Activated CD8-positive, alpha-beta T cell treated with anti-CD3 and anti-CD28 coated beads for 36 hours (primary cell): ENCODE results near the gene LRP1. TPM values are rescaled to one million over a fixed set of nuclear protein-coding genes. Genes with fewer than 3 reads are reported as not detected.
A peak's percentile ranks its signal among the peaks of the same experiment; 100 is the strongest.

Experiments
- ATAC-seq: fragments of 200-7000 bp; cut with Tn5 transposase; one replicate; pipeline ENCODE4 v1.10.0; 2021; ENCODE audit warnings: mild to moderate bottlenecking, moderate library complexity
- CTCF ChIA-PET: fragments of 350-600 bp; sonication (Branson Sonifier 250); formaldehyde crosslinking; loops from one replicate; lab custom pipeline; 2021; ENCODE audit warnings: antibody characterized with exemption; lab: Charles Lee
- POLR2A ChIA-PET: fragments of 350-600 bp; sonication (Branson Sonifier 250); formaldehyde crosslinking; loops from one replicate; lab custom pipeline; 2021; ENCODE audit warnings: antibody characterized with exemption; lab: Charles Lee
- DNase-seq: peaks from one replicate; pipeline ENCODE4 v3.0.0-alpha.2; 2020
- H3K27ac Mint-ChIP-seq: one replicate; pipeline ENCODE4 v1.8.0; 2021; ENCODE audit warnings: mild to moderate bottlenecking, mixed read lengths
- H3K27me3 Mint-ChIP-seq: one replicate; pipeline ENCODE4 v1.8.0; 2021; ENCODE audit warnings: mixed read lengths
- H3K36me3 Mint-ChIP-seq: one replicate; pipeline ENCODE4 v1.8.0; 2021; ENCODE audit warnings: low read depth, mixed read lengths
- H3K4me1 Mint-ChIP-seq: one replicate; pipeline ENCODE4 v1.8.0; 2021; ENCODE audit warnings: low read depth, mixed read lengths
- H3K4me3 Mint-ChIP-seq: one replicate; pipeline ENCODE4 v1.8.0; 2021; ENCODE audit warnings: mild to moderate bottlenecking, moderate library complexity, mixed read lengths
- H3K9me3 Mint-ChIP-seq: one replicate; pipeline ENCODE4 v1.8.0; 2021; ENCODE audit warnings: mixed read lengths
- intact Hi-C: fragments of 100-400 bp; cut with micrococcal nuclease; formaldehyde crosslinking; loops from one replicate; pipeline ENCODE4 v1.10.0; 2022
- total RNA-seq, 2 experiments: library from RNA; stranded (reverse); gene quantifications; one replicate each; pipeline ENCODE4 v1.2.3, GENCODE V29; 2021
- TF ChIP-seq, protein P1 (sequence below): fragments of 200-600 bp; IDR thresholded peaks from one replicate; pipeline ENCODE4 v1.8.0; 2022; ENCODE audit warnings: antibody characterized with exemption, mild to moderate bottlenecking

LRP1 gene
- total RNA-seq, 2 experiments from 2014 or later = 1.5 to 1.9 TPM

DNA sequence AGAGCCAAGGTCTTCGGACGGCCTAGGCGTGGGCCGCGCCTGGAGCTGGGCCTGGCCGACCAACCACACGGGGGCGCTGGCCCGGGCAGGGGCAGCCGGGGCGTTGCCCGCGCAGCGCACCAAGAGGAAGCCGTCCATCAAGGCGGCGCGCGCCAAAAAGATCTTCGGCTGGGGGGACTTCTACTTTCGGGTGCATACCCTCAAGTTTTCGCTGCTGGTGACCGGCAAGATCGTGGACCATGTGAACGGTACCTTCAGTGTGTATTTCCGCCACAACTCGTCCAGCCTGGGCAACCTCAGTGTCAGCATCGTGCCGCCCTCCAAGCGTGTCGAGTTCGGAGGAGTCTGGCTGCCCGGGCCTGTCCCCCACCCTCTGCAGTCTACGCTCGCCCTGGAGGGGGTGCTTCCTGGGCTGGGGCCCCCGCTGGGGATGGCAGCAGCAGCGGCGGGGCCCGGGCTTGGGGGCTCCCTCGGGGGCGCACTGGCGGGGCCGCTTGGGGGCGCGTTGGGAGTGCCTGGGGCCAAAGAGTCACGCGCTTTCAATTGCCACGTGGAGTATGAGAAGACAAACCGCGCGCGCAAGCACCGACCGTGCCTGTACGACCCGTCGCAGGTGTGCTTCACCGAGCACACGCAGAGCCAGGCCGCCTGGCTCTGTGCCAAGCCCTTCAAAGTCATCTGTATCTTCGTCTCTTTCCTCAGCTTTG, 96.8 kb downstream of the LRP1 start:
- peak; percentile 76 for DNase-seq
- ChIA-PET POLR2A (interaction anchor here (0.9 to 12.7 kb wide), 3 partner anchors 11 to 237 kb away, joined by 3 to 238 read pairs (median 4); a partner anchor contains a TSS), CTCF (interaction anchor here (0.9 to 13.6 kb wide), 5 partner anchors 9 to 234 kb away, joined by 3 to 431 read pairs (median 4); partner anchors contain the start of gene NXPH4)
- Mint-ChIP-seq H3K36me3 (peaks cover 8% of the 10 kb centered on the region), H3K9me3 (no peaks in the 10 kb centered on the region), H3K4me3 (peak overlapping the region; percentile 53), H3K27me3 (peaks cover 61% of the 10 kb centered on the region), H3K27ac (no peak overlapping the region), H3K4me1 (peaks cover 64% of the 10 kb centered on the region)
- TF ChIP-seq, protein P1, sequence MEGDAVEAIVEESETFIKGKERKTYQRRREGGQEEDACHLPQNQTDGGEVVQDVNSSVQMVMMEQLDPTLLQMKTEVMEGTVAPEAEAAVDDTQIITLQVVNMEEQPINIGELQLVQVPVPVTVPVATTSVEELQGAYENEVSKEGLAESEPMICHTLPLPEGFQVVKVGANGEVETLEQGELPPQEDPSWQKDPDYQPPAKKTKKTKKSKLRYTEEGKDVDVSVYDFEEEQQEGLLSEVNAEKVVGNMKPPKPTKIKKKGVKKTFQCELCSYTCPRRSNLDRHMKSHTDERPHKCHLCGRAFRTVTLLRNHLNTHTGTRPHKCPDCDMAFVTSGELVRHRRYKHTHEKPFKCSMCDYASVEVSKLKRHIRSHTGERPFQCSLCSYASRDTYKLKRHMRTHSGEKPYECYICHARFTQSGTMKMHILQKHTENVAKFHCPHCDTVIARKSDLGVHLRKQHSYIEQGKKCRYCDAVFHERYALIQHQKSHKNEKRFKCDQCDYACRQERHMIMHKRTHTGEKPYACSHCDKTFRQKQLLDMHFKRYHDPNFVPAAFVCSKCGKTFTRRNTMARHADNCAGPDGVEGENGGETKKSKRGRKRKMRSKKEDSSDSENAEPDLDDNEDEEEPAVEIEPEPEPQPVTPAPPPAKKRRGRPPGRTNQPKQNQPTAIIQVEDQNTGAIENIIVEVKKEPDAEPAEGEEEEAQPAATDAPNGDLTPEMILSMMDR = peak; percentile 72
- peak; percentile 26 for ATAC-seq
- intact Hi-C loops = no loop called here

DNA sequence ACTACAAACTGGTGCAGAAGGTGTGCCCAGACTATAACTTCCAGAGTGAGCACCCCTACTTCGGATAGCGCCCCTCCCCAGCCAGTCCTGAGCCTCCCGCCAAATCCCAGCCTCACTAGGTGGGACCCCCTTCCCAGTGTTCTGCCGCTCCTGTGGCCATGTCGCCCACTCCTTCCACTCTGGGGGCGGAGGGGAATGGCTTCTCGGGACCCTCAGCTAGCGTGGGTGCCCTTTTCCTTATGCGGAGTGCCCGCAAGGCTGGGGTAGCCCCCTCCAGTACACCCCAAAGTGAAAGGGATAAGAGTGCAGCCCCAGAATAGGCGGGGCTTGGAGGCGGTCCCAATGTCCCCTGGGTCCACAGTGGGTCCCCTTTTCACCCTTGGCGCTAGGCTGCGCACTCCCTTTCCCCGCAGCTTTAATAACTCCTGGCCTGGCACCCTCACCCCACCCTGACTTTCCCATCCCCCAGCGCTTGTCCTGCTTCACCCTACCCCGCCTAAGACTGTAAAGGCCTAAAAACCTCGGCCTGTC, 97.5 kb downstream of the LRP1 start:
- no peak for DNase-seq
- TF ChIP-seq, protein P1 = no peak
- peak overlapping the region; percentile 53 for H3K4me3 Mint-ChIP-seq
- ChIA-PET POLR2A (interaction anchor here (0.6 to 12.7 kb wide), 4 partner anchors 12 to 261 kb away, joined by 3 to 238 read pairs (median 4); a partner anchor contains a TSS), CTCF (interaction anchor here (0.9 to 13.6 kb wide), 4 partner anchors 9 to 233 kb away, joined by 3 to 431 read pairs (median 112); partner anchors contain the start of genes GLI1, NXPH4 and STAT6)
- peaks cover 67% of the 10 kb centered on the region for H3K4me1 Mint-ChIP-seq
- peaks cover 15% of the 10 kb centered on the region for H3K36me3 Mint-ChIP-seq
- H3K27me3 Mint-ChIP-seq = peaks cover 58% of the 10 kb centered on the region
- no peaks in the 10 kb centered on the region for H3K9me3 Mint-ChIP-seq
- intact Hi-C loops = no loop called here
- peak overlapping the region; percentile 40 for H3K27ac Mint-ChIP-seq
- no peak for ATAC-seq

DNA sequence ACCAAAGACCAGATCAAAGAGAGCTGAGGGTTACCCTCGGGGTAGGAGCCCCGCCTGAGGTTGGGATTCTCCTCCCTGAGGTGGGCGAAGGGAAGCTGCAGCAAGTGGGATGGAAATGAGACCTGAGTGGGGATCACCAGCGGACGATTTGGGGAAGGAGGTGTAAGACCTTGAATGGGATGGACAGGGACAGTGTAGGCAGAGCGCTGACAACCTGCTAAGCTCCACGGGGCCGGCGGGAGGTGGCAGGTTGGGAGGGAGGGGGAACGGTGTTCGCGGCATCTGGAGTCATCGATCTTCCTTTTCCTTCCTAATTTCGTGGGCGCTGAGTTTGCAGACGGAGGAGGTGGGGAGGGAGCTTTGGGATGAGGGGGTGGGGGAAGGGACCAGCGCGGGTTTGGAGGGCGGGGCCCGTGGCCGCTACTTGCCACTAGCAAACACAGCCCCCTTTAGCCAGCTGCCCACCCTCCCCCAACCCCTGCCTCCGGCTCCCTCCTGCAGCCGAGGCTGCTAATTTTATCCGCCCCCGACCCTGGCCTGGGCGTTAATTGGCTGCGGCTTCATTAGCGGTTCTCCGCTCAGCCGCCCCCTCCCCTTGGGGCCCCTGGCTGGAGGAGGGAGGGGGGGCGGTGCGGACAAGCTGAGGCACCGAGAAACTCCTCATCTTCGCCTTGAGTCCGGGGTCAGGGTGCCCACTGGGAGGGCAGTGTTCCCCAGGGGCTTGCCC, 98.5 kb downstream of the LRP1 start:
- CTCF ChIA-PET = interaction anchor here (0.7 to 13.6 kb wide), 6 partner anchors 10 to 239 kb away, joined by 3 to 431 read pairs (median 8); partner anchors contain the start of genes GLI1, NXPH4 and STAT6
- no peak for DNase-seq
- peaks cover 48% of the 10 kb centered on the region for H3K27me3 Mint-ChIP-seq
- peak overlapping the region; percentile 35 for H3K4me3 Mint-ChIP-seq
- no peaks in the 10 kb centered on the region for H3K9me3 Mint-ChIP-seq
- H3K27ac Mint-ChIP-seq = no peak overlapping the region
- peaks cover 25% of the 10 kb centered on the region for H3K36me3 Mint-ChIP-seq
- POLR2A ChIA-PET = interaction anchor here (0.6 to 12.7 kb wide), 5 partner anchors 11 to 260 kb away, joined by 3 to 238 read pairs (median 3); a partner anchor contains a TSS
- TF ChIP-seq, protein P1 = no peak
- intact Hi-C loops = no loop called here
- peaks cover 66% of the 10 kb centered on the region for H3K4me1 Mint-ChIP-seq
- no peak for ATAC-seq

DNA sequence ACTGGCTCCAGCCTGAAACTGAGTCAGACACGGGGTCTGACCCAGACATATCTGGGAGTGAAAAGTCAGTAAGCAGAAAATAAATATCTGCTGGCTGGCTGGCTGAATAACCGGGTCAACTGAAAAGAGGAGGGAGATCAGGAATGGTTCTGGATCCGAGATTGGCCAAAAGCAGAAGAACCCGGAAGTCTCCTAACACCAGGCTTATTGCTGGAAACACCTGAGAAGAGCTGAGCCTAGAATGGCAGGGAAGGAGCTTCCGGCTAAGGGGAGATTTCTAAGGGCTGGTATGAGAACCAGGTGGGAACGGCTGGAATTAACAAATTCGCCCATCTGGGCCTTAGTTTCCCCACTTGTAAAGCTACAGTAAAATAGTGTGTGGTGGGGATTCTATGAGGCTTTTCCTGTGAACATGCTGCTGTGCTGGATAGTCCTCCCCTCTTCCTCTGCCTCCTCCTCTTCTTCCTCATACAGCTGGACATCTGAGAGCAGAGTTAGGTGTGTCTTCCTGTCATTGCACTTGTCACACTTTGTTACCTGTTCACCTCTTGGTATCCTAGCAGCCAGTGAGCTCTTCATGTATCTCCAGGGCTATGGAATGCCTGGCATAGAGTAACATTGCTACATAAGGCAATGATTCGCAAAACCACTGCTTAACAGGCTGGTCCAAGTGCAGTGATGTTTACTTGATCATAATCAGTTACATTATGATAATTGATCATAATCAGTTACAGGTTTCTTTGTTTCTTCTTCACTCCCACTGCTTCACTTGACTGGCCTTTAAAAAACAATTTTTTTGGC, 99.2 kb downstream of the LRP1 start:
- peaks cover 32% of the 10 kb centered on the region for H3K36me3 Mint-ChIP-seq
- CTCF ChIA-PET = interaction anchor here (2.1 to 13.6 kb wide), 4 partner anchors 11 to 232 kb away, joined by 6 to 431 read pairs (median 112); partner anchors contain the start of genes GLI1 and NXPH4
- H3K27me3 Mint-ChIP-seq = peaks cover 41% of the 10 kb centered on the region
- H3K27ac Mint-ChIP-seq = no peak overlapping the region
- no peaks in the 10 kb centered on the region for H3K9me3 Mint-ChIP-seq
- POLR2A ChIA-PET = interaction anchor here (0.6 to 12.7 kb wide), 5 partner anchors 10 to 134 kb away, joined by 3 to 238 read pairs (median 3); a partner anchor contains a TSS
- intact Hi-C loops = no loop called here
- ATAC-seq (no peak), DNase-seq (no peak)
- peaks cover 68% of the 10 kb centered on the region for H3K4me1 Mint-ChIP-seq
- peak overlapping the region; percentile 35 for H3K4me3 Mint-ChIP-seq
- TF ChIP-seq, protein P1 = no peak
